Fibroblast of the aortic adventitia (primary cell): ENCODE data around the gene IL1RAPL1. TPM values are rescaled to one million over a fixed set of nuclear protein-coding genes. Genes with fewer than 3 reads are reported as not detected.

Experiments
- DNase-seq: peaks from one replicate; pipeline ENCODE4 v3.0.0-alpha.2; 2010; ENCODE audit warnings: low read depth
- H3K4me3 ChIP-seq: 2 replicates; pipeline ENCODE4 v1.5.1; 2011; ENCODE audit warnings: low read depth, mild to moderate bottlenecking, control low read depth, low read length, moderate library complexity
- total RNA-seq: library from RNA; depleted of rRNA; stranded (reverse); fragments of >200 nt; gene quantifications from 2 replicates; pipeline ENCODE4 v1.2.3, GENCODE V29; 2012; ENCODE audit warnings: low replicate concordance
- TF ChIP-seq, protein P1 (sequence below): IDR thresholded peaks from 2 replicates; pipeline ENCODE4 v1.5.1; 2011; ENCODE audit warnings: mild to moderate bottlenecking, low read length, control low read depth, inconsistent platforms; ENCODE audit not compliant: insufficient read depth

IL1RAPL1 gene
- total RNA-seq, 1 donor, result 7.1 TPM

DNA sequence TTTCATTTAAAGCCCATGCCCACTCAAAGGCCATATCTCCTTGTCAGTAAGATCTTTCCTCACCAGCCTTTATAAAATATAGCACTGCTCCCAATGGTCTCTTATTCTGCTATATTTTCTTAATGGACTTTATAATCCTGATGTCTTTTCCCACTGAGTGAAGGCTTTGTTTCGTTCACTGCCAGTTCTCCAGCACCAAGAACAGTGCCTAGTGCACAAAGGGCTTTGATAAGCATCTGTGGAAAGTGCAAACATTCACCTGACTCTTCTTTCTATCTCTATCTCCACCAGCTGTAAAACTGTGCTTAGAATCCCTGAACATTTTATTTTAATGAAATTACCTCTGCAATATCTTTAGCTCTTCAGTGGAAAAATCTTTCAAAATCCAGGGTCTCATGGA lies 1054.2 kb downstream of the IL1RAPL1 start:
- no peak overlapping the region for H3K4me3 ChIP-seq
- no peak for DNase-seq
- TF ChIP-seq, protein P1, sequence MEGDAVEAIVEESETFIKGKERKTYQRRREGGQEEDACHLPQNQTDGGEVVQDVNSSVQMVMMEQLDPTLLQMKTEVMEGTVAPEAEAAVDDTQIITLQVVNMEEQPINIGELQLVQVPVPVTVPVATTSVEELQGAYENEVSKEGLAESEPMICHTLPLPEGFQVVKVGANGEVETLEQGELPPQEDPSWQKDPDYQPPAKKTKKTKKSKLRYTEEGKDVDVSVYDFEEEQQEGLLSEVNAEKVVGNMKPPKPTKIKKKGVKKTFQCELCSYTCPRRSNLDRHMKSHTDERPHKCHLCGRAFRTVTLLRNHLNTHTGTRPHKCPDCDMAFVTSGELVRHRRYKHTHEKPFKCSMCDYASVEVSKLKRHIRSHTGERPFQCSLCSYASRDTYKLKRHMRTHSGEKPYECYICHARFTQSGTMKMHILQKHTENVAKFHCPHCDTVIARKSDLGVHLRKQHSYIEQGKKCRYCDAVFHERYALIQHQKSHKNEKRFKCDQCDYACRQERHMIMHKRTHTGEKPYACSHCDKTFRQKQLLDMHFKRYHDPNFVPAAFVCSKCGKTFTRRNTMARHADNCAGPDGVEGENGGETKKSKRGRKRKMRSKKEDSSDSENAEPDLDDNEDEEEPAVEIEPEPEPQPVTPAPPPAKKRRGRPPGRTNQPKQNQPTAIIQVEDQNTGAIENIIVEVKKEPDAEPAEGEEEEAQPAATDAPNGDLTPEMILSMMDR, result no peak

DNA sequence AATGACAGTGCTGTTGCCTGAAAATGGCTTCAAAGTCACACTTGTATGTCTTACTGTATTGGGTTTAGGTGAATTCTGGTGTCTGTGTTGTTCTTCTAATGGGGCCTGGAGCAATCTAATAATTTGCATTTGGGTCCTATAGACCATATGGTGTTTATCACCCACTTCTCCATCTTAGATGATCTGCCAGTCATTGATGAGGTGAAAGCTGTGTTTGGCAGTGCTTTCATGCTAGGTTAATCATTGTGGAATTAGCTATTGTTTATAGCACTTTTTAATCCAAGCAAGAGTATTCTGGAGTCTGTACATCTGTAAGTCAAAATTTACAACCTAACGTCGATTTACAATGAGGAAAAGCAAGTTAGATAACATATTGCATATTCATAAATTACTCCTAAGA lies 1055.9 kb downstream of the IL1RAPL1 start:
- TF ChIP-seq, protein P1, result no peak
- H3K4me3 ChIP-seq, result no peak overlapping the region
- no peak for DNase-seq

DNA sequence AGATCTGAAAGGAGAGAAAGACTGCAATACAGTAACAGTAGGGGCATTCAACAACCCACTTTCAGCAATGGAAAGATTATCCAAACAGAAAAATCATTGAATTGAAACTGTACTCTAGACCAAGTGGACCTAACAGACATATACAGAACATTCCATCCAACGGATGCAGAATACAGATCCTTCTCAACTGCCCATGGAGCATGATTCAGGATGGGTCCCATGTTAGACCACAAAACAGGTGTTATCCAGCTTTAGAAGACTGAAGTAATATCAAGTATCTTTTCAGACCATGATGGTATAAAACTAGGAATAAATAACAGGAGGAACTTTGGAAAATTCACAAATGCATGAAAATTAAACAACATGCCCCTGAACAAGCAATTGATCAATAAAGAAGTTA lies 1060.9 kb downstream of the IL1RAPL1 start:
- TF ChIP-seq, protein P1, result no peak
- H3K4me3 ChIP-seq, result no peak overlapping the region
- DNase-seq, result no peak

DNA sequence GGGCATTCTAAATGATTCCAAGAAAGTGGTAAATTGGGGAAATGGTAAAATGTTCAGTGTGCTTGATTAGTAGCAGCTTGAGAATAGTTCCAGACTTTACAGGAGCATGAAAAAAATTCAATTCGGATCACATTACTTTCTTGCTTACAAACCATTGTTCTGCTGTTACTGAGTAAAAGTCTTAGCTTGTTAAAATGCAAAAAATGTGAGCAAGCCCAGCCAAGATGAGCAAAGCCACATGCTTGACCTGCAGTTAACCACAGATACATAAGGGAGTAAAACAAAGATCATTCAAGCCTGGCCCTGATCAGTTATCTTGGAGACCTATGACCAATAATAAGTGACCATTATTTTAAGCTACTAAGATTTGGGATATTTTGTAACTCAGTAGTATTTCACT lies 1065.2 kb downstream of the IL1RAPL1 start:
- TF ChIP-seq, protein P1, result no peak
- DNase-seq, result peak; percentile 92

DNA sequence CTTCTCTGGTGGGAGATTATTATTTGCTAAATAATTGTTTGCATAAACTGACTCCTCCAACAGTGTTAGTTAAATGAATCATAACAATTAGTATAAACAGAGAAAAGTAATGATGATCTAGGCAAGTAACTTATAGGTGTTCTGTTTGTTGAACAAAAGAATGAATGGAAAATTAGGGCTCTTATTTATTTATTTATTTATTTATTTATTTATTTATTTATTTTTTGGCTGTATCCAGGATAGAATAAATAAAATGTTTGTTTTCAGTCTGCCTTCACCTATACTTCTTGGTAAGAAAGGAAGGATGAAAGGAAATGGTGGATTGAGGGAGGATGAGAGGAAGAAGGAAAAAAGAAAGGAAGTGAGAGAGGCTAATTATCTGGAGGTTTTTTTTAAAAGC lies 1066.5 kb downstream of the IL1RAPL1 start:
- DNase-seq, result no peak
- TF ChIP-seq, protein P1, result no peak
- no peak overlapping the region for H3K4me3 ChIP-seq

More for the DNA sequence above, 1065.2 kb downstream of the IL1RAPL1 start:
- H3K4me3 ChIP-seq, result no peak overlapping the region

DNA sequence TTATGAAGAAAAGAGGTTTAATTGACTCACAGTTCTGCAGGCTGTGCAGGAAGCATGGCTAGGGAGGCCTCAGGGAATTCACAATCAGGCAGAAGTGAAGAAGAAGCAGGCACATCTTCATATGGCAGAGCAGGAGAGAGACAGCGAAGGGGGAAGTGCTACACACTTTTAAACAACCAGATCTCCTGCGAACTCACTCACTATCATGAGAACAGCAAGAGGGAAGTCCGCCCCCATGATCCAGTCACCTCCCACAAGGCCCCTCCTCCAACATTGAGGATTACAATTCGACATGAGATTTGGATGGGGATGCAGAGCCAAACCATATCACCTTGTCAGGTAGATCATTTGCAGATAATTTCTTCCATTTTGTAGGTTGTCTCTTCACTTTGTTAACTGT lies 1072.7 kb downstream of the IL1RAPL1 start:
- TF ChIP-seq, protein P1, result no peak
- no peak overlapping the region for H3K4me3 ChIP-seq
- DNase-seq, result no peak

DNA sequence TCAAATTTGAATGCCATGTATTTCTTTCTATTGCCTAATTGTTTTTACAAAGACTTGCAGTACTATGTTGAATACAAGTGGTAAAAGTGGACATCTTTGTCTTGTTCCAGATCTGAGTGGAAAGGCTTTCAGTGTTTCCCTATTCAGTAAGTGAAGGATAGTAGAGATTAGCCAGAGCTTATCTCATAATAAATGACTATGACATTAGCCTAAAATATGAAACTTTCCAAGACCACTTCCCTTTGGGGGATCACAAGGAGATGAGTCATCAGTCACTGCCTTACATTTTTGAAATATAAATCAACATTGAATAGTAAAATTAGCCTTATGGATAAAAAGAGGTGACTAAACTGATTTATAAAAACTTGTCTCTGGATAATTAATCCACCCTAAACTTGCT lies 1074.0 kb downstream of the IL1RAPL1 start:
- DNase-seq, result peak; percentile 85
- H3K4me3 ChIP-seq, result no peak overlapping the region
- TF ChIP-seq, protein P1, result no peak
